Transverse colon (tissue), 3 donors: ENCODE results near the gene LMX1A.

ENCODE experiments used
- POLR2A ChIP-seq: fragments of 450-650 bp; IDR thresholded peaks from one replicate; pipeline ENCODE4 v1.6.1; 2016; ENCODE audit warnings: antibody characterized with exemption, mild to moderate bottlenecking, moderate library complexity
- POLR2AphosphoS5 ChIP-seq, 3 donors: sonication (generic); formaldehyde crosslinking; IDR thresholded peaks; one replicate each; pipeline ENCODE4 v1.6.1; 2016; ENCODE audit warnings: antibody characterized with exemption in 3 of 3

- TF ChIP-seq POLR2AphosphoS5 (IDR thresholded peaks at IDR 0.05) (no peak), POLR2A (no peak)
Observed at GRCh38 chr1:165381745-165382505, 25.4 kb upstream of the LMX1A start.
